Measurements from ENCODE around the gene EXOSC7.

Gene EXOSC7

GRCh38 chr3:45060165-45060892, 84.3 kb downstream of the EXOSC7 start:
- DNase-seq: no peak
